Neutrophil (primary cell): ENCODE results near the gene PDZD7.

Source experiments
- H3K27ac ChIP-seq: fragments of 200-600 bp; sonication (generic); 2 replicates; pipeline ENCODE4 v1.5.1; 2016; ENCODE audit warnings: mild to moderate bottlenecking, moderate library complexity
- H3K27me3 ChIP-seq: fragments of 200-600 bp; sonication (generic); 2 replicates; pipeline ENCODE4 v1.6.0; 2016; ENCODE audit warnings: mild to moderate bottlenecking
- H3K36me3 ChIP-seq: fragments of 200-600 bp; sonication (generic); 2 replicates; pipeline ENCODE4 v1.5.1; 2017
- H3K4me1 ChIP-seq, 2 experiments: fragments of 200-600 bp in 1 of 2; sonication (generic) in 1 of 2; 1 replicate in 1 of 2; 2 replicates in 1 of 2; pipeline versions ENCODE4 v1.5.1 to v1.6.1; 2013 to 2016; ENCODE audit warnings: low read depth in 1 of 2, low read length in 1 of 2, mild to moderate bottlenecking in 1 of 2, moderate library complexity in 1 of 2; ENCODE audit not compliant: control insufficient read depth in 1 of 2, insufficient read depth in 1 of 2
- H3K4me3 ChIP-seq, 2 experiments: fragments of 200-600 bp in 1 of 2; sonication (generic) in 1 of 2; 1 replicate in 1 of 2; 2 replicates in 1 of 2; pipeline ENCODE4 v1.5.1; 2013 to 2016; ENCODE audit warnings: low read depth in 1 of 2, low read length in 1 of 2, mild to moderate bottlenecking in 1 of 2, moderate library complexity in 1 of 2
- H3K9me3 ChIP-seq: fragments of 200-600 bp; sonication (generic); 2 replicates; pipeline ENCODE4 v1.5.1; 2016
- TF ChIP-seq, protein P1 (sequence below): fragments of 200-600 bp; sonication (generic); IDR thresholded peaks from 2 replicates; pipeline ENCODE4 v1.5.1; 2016; ENCODE audit warnings: antibody characterized with exemption

PDZD7 gene

DNA sequence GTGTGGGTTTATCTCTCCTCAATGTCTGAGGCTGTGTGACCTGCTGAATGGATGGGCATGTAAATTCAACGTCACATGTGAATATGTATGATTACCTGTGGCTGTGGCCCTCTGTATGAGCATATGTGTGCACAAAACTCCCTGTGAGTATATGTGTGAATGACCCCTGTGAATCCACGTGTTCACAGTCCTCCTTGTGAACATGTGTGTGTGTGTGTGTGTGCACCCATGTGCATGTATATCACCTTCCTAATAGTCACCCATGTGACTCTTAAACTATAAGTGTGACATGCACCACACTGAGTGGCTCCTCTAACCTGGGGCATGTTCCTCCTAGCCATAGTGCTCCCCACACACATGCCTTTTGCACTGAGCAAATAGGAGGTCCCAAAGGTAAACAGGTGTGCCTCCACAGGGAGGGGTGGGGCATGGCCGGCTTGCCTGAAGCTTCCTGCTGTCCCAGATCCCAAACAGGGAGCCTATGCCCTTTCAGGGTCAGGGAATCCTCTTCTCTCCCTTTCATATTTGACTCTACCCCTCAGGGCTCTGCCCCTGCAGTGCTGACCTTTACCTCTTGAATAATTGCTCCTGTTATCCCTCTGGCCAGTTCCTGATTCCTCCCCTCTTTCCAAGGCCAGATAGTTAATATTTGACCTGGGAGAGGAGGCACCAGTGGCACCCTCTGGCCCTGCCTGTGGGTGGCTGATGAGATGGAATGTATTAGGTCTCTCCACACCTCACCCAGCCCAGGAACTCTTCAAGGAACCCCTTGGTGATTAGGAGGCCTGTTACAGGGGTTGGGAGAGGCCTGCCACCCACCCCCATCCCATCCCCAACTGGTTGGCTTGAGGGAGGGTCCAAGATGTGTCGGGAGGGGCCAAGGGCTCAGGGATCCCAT, 59.8 kb downstream of the PDZD7 start:
- H3K4me3 ChIP-seq: no peak overlapping the region
- H3K27me3 ChIP-seq: peaks cover 40% of the 10 kb centered on the region
- H3K9me3 ChIP-seq: no peaks in the 10 kb centered on the region
- TF ChIP-seq, protein P1, sequence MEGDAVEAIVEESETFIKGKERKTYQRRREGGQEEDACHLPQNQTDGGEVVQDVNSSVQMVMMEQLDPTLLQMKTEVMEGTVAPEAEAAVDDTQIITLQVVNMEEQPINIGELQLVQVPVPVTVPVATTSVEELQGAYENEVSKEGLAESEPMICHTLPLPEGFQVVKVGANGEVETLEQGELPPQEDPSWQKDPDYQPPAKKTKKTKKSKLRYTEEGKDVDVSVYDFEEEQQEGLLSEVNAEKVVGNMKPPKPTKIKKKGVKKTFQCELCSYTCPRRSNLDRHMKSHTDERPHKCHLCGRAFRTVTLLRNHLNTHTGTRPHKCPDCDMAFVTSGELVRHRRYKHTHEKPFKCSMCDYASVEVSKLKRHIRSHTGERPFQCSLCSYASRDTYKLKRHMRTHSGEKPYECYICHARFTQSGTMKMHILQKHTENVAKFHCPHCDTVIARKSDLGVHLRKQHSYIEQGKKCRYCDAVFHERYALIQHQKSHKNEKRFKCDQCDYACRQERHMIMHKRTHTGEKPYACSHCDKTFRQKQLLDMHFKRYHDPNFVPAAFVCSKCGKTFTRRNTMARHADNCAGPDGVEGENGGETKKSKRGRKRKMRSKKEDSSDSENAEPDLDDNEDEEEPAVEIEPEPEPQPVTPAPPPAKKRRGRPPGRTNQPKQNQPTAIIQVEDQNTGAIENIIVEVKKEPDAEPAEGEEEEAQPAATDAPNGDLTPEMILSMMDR: no peak
- H3K27ac ChIP-seq: no peak overlapping the region
- H3K4me1 ChIP-seq: peaks cover 5 to 13% of the 10 kb centered on the region in 2 experiments
- peaks cover 6% of the 10 kb centered on the region for H3K36me3 ChIP-seq

DNA sequence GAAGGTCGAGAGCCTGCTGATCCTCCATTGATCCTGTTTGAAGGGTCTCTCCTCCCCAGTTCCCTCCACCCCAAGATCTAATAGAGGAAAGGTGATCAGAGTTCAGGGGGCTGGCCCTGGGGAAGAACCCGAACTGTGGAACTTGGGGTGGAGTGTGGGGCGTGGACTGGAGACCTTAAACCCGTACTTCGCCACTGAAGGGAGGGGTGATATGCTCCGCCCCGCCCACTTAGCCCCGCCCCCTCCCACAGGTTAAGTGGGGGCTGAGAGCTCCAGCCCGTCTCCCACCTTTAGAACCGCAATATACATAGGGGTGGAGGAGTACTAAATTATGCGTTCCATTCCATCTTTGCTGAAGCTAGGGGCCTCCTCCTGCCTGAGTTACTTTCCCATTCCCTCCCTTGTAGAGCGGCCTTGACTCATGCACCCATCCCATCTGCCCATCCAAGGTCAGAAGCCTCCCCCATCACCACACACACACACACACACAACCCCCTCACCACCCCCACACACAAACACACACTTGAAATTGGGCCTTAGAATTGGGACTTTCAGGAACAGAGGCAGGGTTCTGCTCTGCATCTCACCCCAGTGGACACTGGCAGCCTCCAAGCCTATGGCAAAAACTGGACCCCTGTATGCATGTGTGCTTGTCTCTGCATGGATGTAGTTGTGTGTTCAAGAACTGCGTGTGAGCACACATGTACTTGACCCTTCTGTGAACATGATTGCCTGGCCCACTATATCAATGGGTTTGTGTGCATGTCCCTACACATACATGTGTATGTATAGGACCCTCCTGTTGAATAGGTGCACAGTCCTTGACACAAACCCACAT, 60.6 kb downstream of the PDZD7 start:
- Histone ChIP-seq H3K9me3 (no peaks in the 10 kb centered on the region), H3K4me1 (peaks cover 5 to 13% of the 10 kb centered on the region in 2 experiments), H3K36me3 (peaks cover 13% of the 10 kb centered on the region), H3K27ac (no peak overlapping the region), H3K27me3 (peaks cover 40% of the 10 kb centered on the region), H3K4me3 (peak overlapping the region in 1 of 2 experiments; percentile 49)
- TF ChIP-seq, protein P1: no peak

DNA sequence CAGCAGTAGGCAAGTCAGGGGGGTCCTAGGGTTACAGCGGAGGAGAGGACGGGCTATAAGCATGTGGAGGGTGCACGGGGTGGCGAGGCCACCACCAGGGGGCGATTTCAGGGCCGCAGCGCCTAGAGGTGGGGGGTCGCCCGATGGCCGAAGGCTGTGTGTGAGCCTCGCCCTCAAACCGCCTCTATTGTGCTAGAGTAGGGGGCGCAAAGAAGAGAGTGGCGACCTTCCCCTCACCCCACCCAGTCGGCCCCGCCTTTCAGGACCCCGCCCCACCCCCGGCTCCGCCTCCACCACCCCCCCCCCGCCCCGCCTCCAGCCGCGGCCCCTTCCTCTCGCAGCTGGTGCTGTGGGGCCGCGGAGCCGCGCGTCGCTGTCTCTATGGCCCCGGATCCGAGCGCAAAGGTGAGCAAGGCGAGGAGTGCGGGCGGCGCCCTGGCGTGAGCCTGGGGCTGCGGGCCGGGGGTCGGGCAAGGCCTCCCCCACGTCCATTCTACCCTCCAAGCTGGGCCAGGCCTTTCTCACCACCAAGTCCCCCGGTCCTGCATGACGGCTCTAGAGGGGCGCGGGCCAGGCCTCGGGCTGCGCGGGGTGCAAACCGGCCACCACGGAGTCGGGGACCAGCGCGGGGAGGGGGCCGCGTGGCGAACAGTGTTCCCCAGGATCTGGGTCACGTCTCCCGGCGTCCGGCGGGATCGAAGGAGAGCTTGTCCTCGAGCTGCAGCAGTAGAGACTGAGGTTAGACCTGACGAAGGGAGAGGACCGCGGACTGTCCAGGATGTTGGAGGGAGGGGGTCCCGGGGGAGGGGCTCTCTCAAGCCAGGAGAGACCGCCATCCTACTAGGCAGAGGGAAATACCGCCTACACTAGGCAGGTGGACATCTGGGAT, 61.5 kb downstream of the PDZD7 start, which contains the start of gene SEMA4G:
Gene SEMA4G (plus strand): TSS at position 318 of the 889 bp plus-strand sequence. CDS start 3,409 bp downstream, outside the sequence.
- H3K9me3 ChIP-seq: no peaks in the 10 kb centered on the region
- TF ChIP-seq, protein P1: no peak
- peaks cover 40% of the 10 kb centered on the region for H3K27me3 ChIP-seq
- H3K4me3 ChIP-seq: peak within 1 kb of the TSS; percentile 34 to 49
- peaks cover 17% of the 10 kb centered on the region for H3K36me3 ChIP-seq
- H3K27ac ChIP-seq: no peak within 1 kb of the TSS
- peaks cover 5 to 13% of the 10 kb centered on the region in 2 experiments for H3K4me1 ChIP-seq

DNA sequence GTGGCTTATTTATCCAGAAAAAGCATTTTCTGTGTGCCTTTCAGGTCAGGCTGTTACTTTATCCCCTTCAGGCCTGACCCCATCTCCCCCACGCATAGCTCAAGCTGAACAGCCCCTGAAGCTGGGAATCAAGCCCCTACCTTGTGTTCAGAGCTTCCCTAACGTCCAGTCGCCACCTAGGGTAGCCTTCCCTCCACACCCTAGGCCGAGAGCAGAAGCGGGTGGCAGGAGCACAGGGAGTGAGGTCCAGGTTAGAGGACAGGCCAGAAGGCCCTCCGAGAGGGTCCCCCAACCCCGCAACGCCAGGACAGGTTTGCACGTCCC, 62.1 kb downstream of the PDZD7 start:
- Histone ChIP-seq H3K9me3 (no peaks in the 10 kb centered on the region), H3K27me3 (peaks cover 40% of the 10 kb centered on the region), H3K4me1 (peaks cover 5 to 13% of the 10 kb centered on the region in 2 experiments), H3K36me3 (peaks cover 23% of the 10 kb centered on the region), H3K4me3 (peak overlapping the region in 1 of 2 experiments; percentile 22), H3K27ac (no peak overlapping the region)
- TF ChIP-seq, protein P1: no peak
